H9 (cell line): ENCODE measurements around the gene RMND5B. TPM values are rescaled to one million over a fixed set of nuclear protein-coding genes. Genes with fewer than 3 reads are reported as not detected.
"Not testable (repeated sequence)": the region's sequence is repeated elsewhere in the genome, so short reads cannot be mapped to it uniquely, and the experiment has no call there.

Experiments
- DNase-seq: peaks from one replicate; pipeline ENCODE4 v3.0.0-alpha.2; 2017
- H2AFZ ChIP-seq: one replicate; pipeline ENCODE4 v1.6.1; 2013; ENCODE audit warnings: mild to moderate bottlenecking, low read length, control low read depth, moderate library complexity
- H2AK5ac ChIP-seq: 2 replicates; pipeline ENCODE4 v1.6.1; 2013; ENCODE audit warnings: low read length, control low read depth, mixed read lengths; ENCODE audit not compliant: insufficient read length
- H2BK120ac ChIP-seq: one replicate; pipeline ENCODE4 v1.6.1; 2013; ENCODE audit warnings: low read depth, mild to moderate bottlenecking, low read length, control low read depth, inconsistent platforms; ENCODE audit not compliant: poor library complexity, severe bottlenecking
- H2BK12ac ChIP-seq: 2 replicates; pipeline ENCODE4 v1.6.1; 2013; ENCODE audit warnings: low read length, control low read depth, mixed read lengths, low read depth; ENCODE audit not compliant: insufficient read length
- H2BK15ac ChIP-seq: 2 replicates; pipeline ENCODE4 v1.6.1; 2013; ENCODE audit warnings: low read depth, low read length, control low read depth
- H2BK20ac ChIP-seq: one replicate; pipeline ENCODE4 v1.6.1; 2013; ENCODE audit warnings: low read depth, mild to moderate bottlenecking, low read length, control low read depth, inconsistent platforms; ENCODE audit not compliant: poor library complexity, severe bottlenecking
- H2BK5ac ChIP-seq: 2 replicates; pipeline ENCODE4 v1.6.1; 2013; ENCODE audit warnings: low read length, control low read depth, mixed read lengths; ENCODE audit not compliant: insufficient read length
- H3K14ac ChIP-seq: 2 replicates; pipeline ENCODE4 v1.6.1; 2013; ENCODE audit warnings: low read length, control low read depth; ENCODE audit not compliant: insufficient read depth
- H3K18ac ChIP-seq: 2 replicates; pipeline ENCODE4 v1.6.1; 2013; ENCODE audit warnings: low read depth, mild to moderate bottlenecking, mixed read lengths, low read length, control low read depth; ENCODE audit not compliant: insufficient read length
- H3K23ac ChIP-seq: 2 replicates; pipeline ENCODE4 v1.6.1; 2013; ENCODE audit warnings: low read length, control low read depth, mixed read lengths, low read depth; ENCODE audit not compliant: insufficient read length
- H3K23me2 ChIP-seq: 2 replicates; pipeline ENCODE4 v1.6.1; 2013; ENCODE audit warnings: low read depth, mild to moderate bottlenecking, mixed read lengths, low read length, control low read depth; ENCODE audit not compliant: insufficient read length, poor library complexity, severe bottlenecking
- H3K27ac ChIP-seq: 2 replicates; pipeline ENCODE4 v1.5.1; 2013; ENCODE audit warnings: low read length, control low read depth, mixed read lengths, low read depth; ENCODE audit not compliant: insufficient read length
- H3K27me3 ChIP-seq: 2 replicates; pipeline ENCODE4 v1.6.1; 2013; ENCODE audit warnings: low read length, control low read depth, inconsistent platforms; ENCODE audit not compliant: insufficient read depth
- H3K4ac ChIP-seq: 2 replicates; pipeline ENCODE4 v1.6.1; 2013; ENCODE audit warnings: low read depth, mild to moderate bottlenecking, control low read depth, inconsistent platforms, low read length, moderate library complexity
- H3K4me1 ChIP-seq: 2 replicates; pipeline ENCODE4 v1.6.1; 2013; ENCODE audit warnings: low read length, control low read depth, inconsistent platforms; ENCODE audit not compliant: insufficient read depth
- H3K4me2 ChIP-seq: 2 replicates; pipeline ENCODE4 v1.6.1; 2013; ENCODE audit warnings: low read length, control low read depth, mixed read lengths; ENCODE audit not compliant: insufficient read length, insufficient read depth
- H3K56ac ChIP-seq: 2 replicates; pipeline ENCODE4 v1.6.1; 2013; ENCODE audit warnings: low read depth, mild to moderate bottlenecking, mixed read lengths, low read length, control low read depth; ENCODE audit not compliant: insufficient read length
- H3K79me1 ChIP-seq: 2 replicates; pipeline ENCODE4 v1.6.1; 2013; ENCODE audit warnings: low read depth, mild to moderate bottlenecking, moderate library complexity, low read length, control low read depth, inconsistent platforms; ENCODE audit not compliant: insufficient read depth, poor library complexity, severe bottlenecking
- H3K79me2 ChIP-seq: 2 replicates; pipeline ENCODE4 v1.6.1; 2013; ENCODE audit warnings: low read length, control low read depth, inconsistent platforms; ENCODE audit not compliant: insufficient read depth
- H3K9ac ChIP-seq: 2 replicates; pipeline ENCODE4 v1.6.1; 2013; ENCODE audit warnings: low read length, control low read depth, mixed read lengths; ENCODE audit not compliant: insufficient read length; ENCODE audit errors: extremely low read depth
- H3K9me3 ChIP-seq: one replicate; pipeline ENCODE4 v1.6.1; 2013; ENCODE audit warnings: low read depth, low read length, inconsistent platforms; ENCODE audit not compliant: control insufficient read depth
- H3T11ph ChIP-seq: one replicate; pipeline ENCODE4 v1.6.1; 2013; ENCODE audit warnings: mild to moderate bottlenecking, low read length, control low read depth, inconsistent platforms
- H4K20me1 ChIP-seq: one replicate; pipeline ENCODE4 v1.6.1; 2013; ENCODE audit not compliant: control insufficient read depth, insufficient read length, insufficient read depth
- H4K5ac ChIP-seq: 2 replicates; pipeline ENCODE4 v1.6.1; 2013; ENCODE audit warnings: low read depth, mild to moderate bottlenecking, mixed read lengths, low read length, control low read depth; ENCODE audit not compliant: insufficient read length
- H4K8ac ChIP-seq: replicated peaks from 2 replicates; pipeline ENCODE4 v1.6.1; 2013; ENCODE audit warnings: low read length, control low read depth, mixed read lengths, low read depth; ENCODE audit not compliant: insufficient read length
- H4K91ac ChIP-seq: 2 replicates; pipeline ENCODE4 v1.6.1; 2013; ENCODE audit warnings: low read depth, mild to moderate bottlenecking, moderate library complexity, mixed read lengths, low read length, control low read depth; ENCODE audit not compliant: insufficient read length
- H3K27ac Mint-ChIP-seq, 3 experiments: 2 replicates in 2 of 3; 3 replicates in 1 of 3; pipeline ENCODE4 v1.8.0; 2020 to 2021; ENCODE audit warnings: mixed read lengths in 3 of 3, mild to moderate bottlenecking in 1 of 3, moderate library complexity in 1 of 3
- H3K27me3 Mint-ChIP-seq: 2 replicates; pipeline ENCODE4 v1.8.0; 2021; ENCODE audit warnings: low read depth, mild to moderate bottlenecking, moderate library complexity, mixed read lengths
- H3K36me3 Mint-ChIP-seq, 3 experiments: 2 replicates in 2 of 3; 3 replicates in 1 of 3; pipeline ENCODE4 v1.8.0; 2020 to 2021; ENCODE audit warnings: low read depth in 3 of 3, mixed read lengths in 3 of 3; ENCODE audit not compliant: insufficient read depth in 1 of 3
- H3K4me1 Mint-ChIP-seq, 2 experiments: 2 replicates each; pipeline ENCODE4 v1.8.0; 2020; ENCODE audit warnings: mixed read lengths in 2 of 2
- H3K4me3 Mint-ChIP-seq, 2 experiments: 2 replicates in 1 of 2; 3 replicates in 1 of 2; pipeline ENCODE4 v1.8.0; 2020 to 2021; ENCODE audit warnings: mild to moderate bottlenecking in 2 of 2, mixed read lengths in 2 of 2, moderate library complexity in 1 of 2
- H3K9me3 Mint-ChIP-seq, 2 experiments: 2 replicates in 1 of 2; 3 replicates in 1 of 2; pipeline ENCODE4 v1.8.0; 2020; ENCODE audit warnings: mild to moderate bottlenecking in 2 of 2, mixed read lengths in 2 of 2, moderate library complexity in 1 of 2
- CTCF ChIP-seq: fragments of 200-600 bp; sonication (generic); conservative IDR thresholded peaks from 3 replicates; pipeline ENCODE4 v1.8.0; 2021; ENCODE audit warnings: antibody characterized with exemption, mild to moderate bottlenecking
- WGBS: extraction: QIAGEN DNeasy Blood & Tissue Kit; methylation state at CpG from one replicate; pipeline ENCODE4 v1.1.7; 2013; ENCODE audit warnings: missing lambda C conversion rate, low lambda C conversion rate, mixed read lengths; ENCODE audit not compliant: insufficient read length; ENCODE audit errors: extremely low coverage; 5-methylcytosine and 5-hydroxymethylcytosine counted together
- total RNA-seq: library from RNA; stranded (reverse); gene quantifications from 2 replicates; pipeline ENCODE4 v1.2.1, GENCODE V29; 2021

Gene RMND5B
- total RNA-seq, 1 experiment from 2014 or later, result 86.4 TPM

GRCh38 chr5:178086266-178086665, 44.5 kb upstream of the RMND5B start:
- TF ChIP-seq CTCF, result no peak
- peak; percentile 65 for DNase-seq
- no peaks in the 10 kb centered on the region for H3K23me2 ChIP-seq
- no peak overlapping the region for H3K27ac ChIP-seq
- no peaks in the 10 kb centered on the region for H3K79me2 ChIP-seq
- H2AFZ ChIP-seq, result no peak overlapping the region
- no peak overlapping the region for H4K91ac ChIP-seq
- Mint-ChIP-seq H3K27me3 (peaks cover 2% of the 10 kb centered on the region; the same call in 1 of the 2 replicates), H3K36me3 (peaks cover under 1 to 2% (median 2%) of the 10 kb centered on the region in 3 experiments; a peak in 3 of 7 replicates), H3K4me1 (peaks cover 12 to 16% of the 10 kb centered on the region in 2 experiments), H3K4me3 (no peak overlapping the region), H3K9me3 (peaks cover 1 to 2% of the 10 kb centered on the region in 2 experiments), H3K27ac (no peak overlapping the region)
- H3K56ac ChIP-seq, result no peak overlapping the region
- H2BK20ac ChIP-seq, result no peak overlapping the region
- no peak overlapping the region for H2BK15ac ChIP-seq
- no peak overlapping the region for H2BK120ac ChIP-seq
- no peak overlapping the region for H4K5ac ChIP-seq
- H3K9me3 ChIP-seq, result no peaks in the 10 kb centered on the region
- H3K14ac ChIP-seq, result no peak overlapping the region
- H3K27me3 ChIP-seq, result no peaks in the 10 kb centered on the region
- no peak overlapping the region for H3K9ac ChIP-seq
- H3K4me2 ChIP-seq, result peak overlapping the region; percentile 19
- H3T11ph ChIP-seq, result no peak overlapping the region
- H3K4me1 ChIP-seq, result no peaks in the 10 kb centered on the region; the same call in 1 of the 2 replicates
- no peak overlapping the region for H3K23ac ChIP-seq
- no peak overlapping the region for H2AK5ac ChIP-seq
- no peak overlapping the region for H3K18ac ChIP-seq
- no peak overlapping the region for H2BK12ac ChIP-seq
- no peak overlapping the region for H4K8ac ChIP-seq
- no CpG with 5 or more reads among the region's 25 CpGs for WGBS
- H3K4ac ChIP-seq, result no peak overlapping the region
- no peaks in the 10 kb centered on the region for H3K79me1 ChIP-seq
- H2BK5ac ChIP-seq, result no peak overlapping the region
- no peaks in the 10 kb centered on the region for H4K20me1 ChIP-seq

- not testable (repeated sequence) for H2AFZ ChIP-seq, H3K56ac ChIP-seq, H3K23ac ChIP-seq, H3K79me2 ChIP-seq, H3T11ph ChIP-seq, H3K4ac ChIP-seq, H2BK12ac ChIP-seq, DNase-seq, H4K8ac ChIP-seq, H2BK5ac ChIP-seq, H3K9me3 Mint-ChIP-seq, H4K91ac ChIP-seq, H3K14ac ChIP-seq, H3K36me3 Mint-ChIP-seq, H4K20me1 ChIP-seq, H3K9me3 ChIP-seq, H3K27me3 ChIP-seq, H3K23me2 ChIP-seq, H3K18ac ChIP-seq, H3K27ac Mint-ChIP-seq, H2BK20ac ChIP-seq, H3K4me1 ChIP-seq, H2AK5ac ChIP-seq, H2BK120ac ChIP-seq, H3K27me3 Mint-ChIP-seq, H3K27ac ChIP-seq, H4K5ac ChIP-seq, H3K79me1 ChIP-seq, H3K9ac ChIP-seq, H2BK15ac ChIP-seq, H3K4me2 ChIP-seq, H3K4me3 Mint-ChIP-seq
- WGBS, result no CpG with 5 or more reads among the region's 5 CpGs
- H3K4me1 Mint-ChIP-seq, result peaks cover 7 to 12% of the 10 kb centered on the region in 2 experiments
These were observed 43.6 kb upstream of the RMND5B start for GRCh38 chr5:178087199-178087598.
